HG03175 (cell line): Measurements from ENCODE around the gene VKORC1.
"Not testable (repeated sequence)": the region's sequence is repeated elsewhere in the genome, so short reads cannot be mapped to it uniquely, and the experiment has no call there.

Source experiments
- ATAC-seq: cut with Tn5 transposase; IDR thresholded peaks from one replicate; pipeline ENCODE4 v1.9.1; 2021; ENCODE audit warnings: mild to moderate bottlenecking, moderate library complexity; ENCODE audit not compliant: unreplicated experiment

VKORC1 gene

DNA sequence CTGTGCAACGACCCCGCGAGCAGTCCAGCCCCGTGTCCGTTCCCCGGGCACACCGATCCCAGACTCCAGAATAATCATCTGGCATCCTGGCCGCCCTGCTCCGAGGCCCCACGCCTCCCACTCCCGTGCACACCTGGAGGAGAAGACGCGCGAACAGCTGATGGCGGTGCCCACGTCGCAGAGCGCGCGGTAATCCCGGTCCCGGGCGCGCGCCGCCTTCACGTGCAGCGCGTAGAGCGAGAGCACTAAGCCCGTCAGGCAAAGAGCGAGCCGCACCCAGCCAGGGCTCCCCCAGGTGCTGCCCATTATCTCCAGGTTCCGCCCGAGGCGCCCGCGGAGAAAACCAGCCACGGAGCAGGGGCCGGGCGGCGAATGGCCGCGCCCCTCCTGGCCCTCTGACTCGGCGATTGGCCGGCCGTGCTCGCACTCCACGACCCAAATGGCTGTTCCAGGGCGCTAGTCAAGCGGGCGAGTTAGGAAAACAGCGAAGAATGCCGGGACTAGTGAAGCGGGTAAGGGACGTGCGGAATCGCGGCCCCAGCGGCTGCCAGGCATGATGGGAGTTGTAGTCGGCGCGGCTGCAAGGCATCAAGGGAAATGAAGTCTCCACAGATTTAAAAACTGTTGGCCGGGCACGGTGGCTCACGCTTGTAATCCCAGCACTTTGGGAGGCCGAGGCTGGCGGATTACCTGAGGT is at the start of gene VKORC1:
Gene VKORC1 (minus strand): TSS at position 374 of the 697 bp plus-strand sequence. CDS start 68 bp downstream, at position 306.
- peak; percentile 82 for ATAC-seq

GRCh38 chr16:31143694-31144148 is 49.1 kb upstream of the VKORC1 start:
- ATAC-seq, result no peak

DNA sequence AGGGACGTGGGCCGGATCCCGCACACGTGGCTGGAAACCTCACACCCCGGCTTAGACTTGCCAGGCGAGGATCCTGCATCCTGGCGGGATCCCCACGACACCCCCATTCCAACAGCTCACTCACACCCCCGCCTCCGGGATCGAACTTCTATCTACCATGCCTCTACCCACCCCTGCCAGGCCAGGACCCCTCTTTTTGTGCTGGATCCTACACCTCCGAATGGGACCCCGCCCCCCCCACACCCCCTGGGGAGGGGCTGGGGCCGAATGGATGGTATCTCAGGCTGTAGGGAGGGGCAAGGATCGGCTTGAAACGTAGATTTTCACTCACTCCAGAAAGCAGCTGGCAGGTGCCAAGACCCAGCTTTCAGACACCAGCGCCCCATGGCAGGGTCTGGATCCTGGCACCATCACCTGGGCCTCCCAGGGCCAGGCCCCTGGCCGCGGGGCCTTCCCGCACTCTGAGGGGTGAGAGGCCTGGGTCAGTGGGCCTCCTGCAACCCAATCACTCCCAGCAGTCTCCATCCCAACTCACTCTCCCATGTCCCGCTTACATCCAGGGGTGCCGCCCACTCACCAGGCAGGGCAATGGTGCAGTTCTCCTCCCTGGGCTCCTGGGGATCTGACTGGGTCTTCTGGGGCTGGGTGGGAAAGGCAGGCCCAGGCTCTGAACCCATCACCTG is 48.6 kb upstream of the VKORC1 start:
- no peak for ATAC-seq

- ATAC-seq, result peak; percentile 89
Measured at GRCh38 chr16:31142109-31143010, 47.8 kb upstream of the VKORC1 start.

DNA sequence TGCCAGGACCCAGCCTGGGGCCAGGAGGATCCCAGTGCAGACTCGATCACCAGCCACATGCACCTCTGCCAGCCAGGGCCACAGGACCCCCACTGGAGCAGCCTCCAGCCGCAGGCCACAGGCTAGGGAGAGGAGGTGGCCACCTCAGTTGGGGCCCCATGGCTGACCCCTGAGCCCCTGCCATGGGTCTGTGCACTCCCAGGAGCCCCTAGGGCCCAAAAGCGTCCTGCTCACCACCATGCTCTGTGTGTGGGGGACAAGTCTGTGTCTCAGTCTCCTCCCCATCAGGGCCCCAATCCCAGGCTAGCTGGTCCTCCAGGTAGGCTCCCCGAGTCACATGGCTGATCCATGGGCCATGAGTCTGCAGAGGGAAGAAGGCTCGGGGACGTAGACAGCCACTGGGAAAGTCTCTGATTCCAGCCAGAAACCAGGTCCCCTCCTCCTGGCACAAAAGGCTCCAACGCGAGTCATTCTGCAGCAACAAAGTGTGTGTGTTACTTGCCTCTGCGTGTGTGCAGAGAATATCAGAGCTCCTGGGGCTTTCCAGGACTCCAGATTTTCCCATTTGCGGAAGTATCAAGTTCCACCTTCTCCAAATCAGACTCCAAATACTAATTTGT is 47.0 kb upstream of the VKORC1 start:
- no peak for ATAC-seq

DNA sequence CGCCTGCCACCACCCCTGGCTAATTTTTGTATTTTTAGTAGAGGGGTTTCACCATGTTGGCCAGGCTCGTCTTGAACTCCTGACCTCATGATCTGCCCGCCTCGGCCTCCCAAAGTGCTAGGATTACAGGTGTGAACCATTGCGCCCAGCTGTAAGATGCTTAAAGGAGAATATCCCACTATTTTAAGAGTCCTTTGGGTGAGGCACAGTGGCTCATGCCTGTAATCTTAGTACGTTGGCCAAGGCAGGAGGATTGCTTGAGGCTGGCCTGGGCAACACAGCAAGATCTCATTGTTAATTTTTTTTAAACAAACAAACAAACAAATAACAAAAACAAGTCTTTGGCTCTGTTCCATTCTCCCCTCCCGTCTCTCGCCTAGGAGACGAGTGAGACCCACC is 46.5 kb upstream of the VKORC1 start:
- ATAC-seq, result not testable (repeated sequence)

DNA sequence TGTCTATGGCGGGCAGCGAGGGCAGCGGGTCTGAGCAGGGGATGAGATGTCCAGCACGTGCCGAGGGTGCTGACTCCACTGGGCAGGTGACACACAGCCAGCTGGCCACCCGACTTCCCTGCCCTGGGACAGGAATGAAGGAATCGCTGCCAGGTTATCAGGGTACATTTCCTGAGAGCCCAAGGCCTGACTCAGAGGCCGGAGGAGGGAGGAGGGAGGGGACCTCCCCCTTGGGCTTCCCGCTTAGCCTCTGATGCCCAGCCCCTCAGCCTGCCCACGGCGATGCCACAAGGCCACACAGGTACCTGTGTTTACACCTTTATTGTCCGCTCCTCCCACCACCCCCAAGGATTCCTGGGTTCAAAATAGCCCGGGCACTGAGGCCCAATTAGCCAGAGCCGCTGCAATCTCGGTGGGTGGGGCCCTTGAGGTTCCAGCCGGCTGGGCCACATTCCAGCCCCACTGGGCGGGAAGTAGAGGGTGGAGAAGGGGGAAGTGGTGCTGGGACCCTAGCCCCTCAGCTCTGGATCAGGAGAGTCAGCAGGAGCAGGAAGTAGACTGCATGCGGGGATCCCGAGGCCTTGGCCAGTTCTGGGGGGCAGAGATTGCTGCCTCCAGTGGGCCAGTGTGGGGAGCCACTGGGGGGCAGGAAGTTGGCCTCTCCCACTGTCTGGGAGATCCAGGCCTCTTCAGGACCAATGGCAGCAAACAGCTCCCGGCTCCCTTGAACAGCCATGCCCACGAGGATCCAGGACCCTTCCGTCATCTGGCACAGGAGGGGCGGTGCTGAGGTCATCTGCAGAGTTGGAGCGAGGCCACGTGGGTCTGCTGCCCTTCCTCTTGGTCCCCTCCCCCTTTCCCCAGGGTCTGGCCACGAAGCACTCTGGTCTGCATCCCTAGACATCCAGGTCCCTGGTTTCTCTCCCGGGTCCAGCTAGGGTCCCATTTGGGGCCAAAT is 44.3 kb upstream of the VKORC1 start:
- ATAC-seq, result no peak

DNA sequence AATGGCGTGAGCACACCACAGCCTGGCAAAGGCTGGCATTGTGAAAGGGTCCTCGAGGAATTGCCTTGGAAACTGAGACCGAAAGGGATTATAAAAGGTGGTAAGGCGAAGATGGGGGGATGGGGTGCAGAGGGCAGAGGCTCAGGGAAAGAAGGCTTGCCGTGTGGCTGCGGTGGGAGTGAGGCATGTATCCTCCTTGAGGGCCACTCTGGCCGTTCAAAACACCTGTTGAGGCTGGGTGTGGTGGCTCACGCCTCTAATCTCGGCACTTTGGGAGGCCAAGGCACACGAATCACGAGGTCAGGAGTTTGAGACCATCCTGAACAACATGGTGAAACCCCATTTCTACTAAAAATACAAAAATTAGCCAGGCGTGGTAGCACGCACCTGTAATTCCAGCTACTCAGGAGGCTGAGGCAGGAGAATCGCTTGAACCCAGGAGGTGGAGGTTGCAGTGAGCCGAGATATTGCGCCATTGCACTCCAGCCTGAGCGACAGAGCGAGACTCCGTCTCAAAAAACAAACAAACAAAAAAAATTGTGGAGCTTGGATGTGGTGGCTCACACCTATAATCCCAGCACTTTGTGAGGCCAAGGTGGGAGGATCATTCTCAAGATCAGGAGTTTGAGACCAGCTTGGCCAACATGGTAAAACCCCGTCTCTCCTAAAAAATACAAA is 42.4 kb upstream of the VKORC1 start:
- not testable (repeated sequence) for ATAC-seq

- ATAC-seq, result no peak
Measured at GRCh38 chr16:31136287-31136662, 41.7 kb upstream of the VKORC1 start.

GRCh38 chr16:31135535-31136286 is 41.1 kb upstream of the VKORC1 start, which contains the start of gene PRSS8:
TSS of gene PRSS8 (minus strand) at chr16:31135727. CDS start at chr16:31135498, 229 bp downstream.
- no peak for ATAC-seq

GRCh38 chr16:31134625-31135534 is 40.3 kb upstream of the VKORC1 start:
- ATAC-seq, result no peak

- ATAC-seq, result no peak
Measured at GRCh38 chr16:31134091-31134571, 39.5 kb upstream of the VKORC1 start.

GRCh38 chr16:31133046-31133501 is 38.5 kb upstream of the VKORC1 start:
- no peak for ATAC-seq

GRCh38 chr16:31132303-31132979 is 37.8 kb upstream of the VKORC1 start:
- ATAC-seq, result no peak

DNA sequence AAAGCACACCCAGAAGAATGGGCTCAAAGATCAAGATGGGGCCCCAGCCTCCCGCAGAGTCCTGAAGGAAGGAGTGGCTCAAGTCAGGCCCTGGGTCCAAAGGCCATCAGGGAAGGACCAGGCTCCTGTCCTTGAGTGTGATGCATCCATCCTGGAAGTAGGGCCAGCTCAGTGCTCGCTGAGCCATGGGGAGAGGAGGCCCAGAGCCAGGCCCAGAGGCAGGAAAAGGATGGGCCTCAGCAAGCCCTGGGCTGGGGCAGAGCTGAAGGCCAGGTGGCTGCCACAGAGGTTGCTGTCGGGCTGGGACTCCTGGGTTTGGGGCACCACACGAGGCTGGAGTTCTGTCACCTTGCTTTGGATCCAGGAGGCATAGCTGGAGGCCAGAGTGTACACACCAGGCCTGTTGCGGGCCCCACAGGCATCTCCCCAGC is 37.3 kb upstream of the VKORC1 start:
- no peak for ATAC-seq

- ATAC-seq, result no peak
Measured at GRCh38 chr16:31131416-31131815, 36.8 kb upstream of the VKORC1 start.
